Fibroblast of lung (primary cell): ENCODE measurements around the gene ZNF146. TPM values are rescaled to one million over a fixed set of nuclear protein-coding genes. Genes with fewer than 3 reads are reported as not detected.

ENCODE experiments used
- DNase-seq, 2 donors: peaks; one replicate each; pipeline versions ENCODE4 v3.0.0 to v3.0.0-alpha.2; 2010; ENCODE audit warnings: low read depth in 2 of 2
- H2AFZ ChIP-seq: 2 replicates; pipeline ENCODE4 v1.5.1; 2012; ENCODE audit warnings: low read length, control low read depth, inconsistent platforms
- H3K27ac ChIP-seq: 2 replicates; pipeline ENCODE4 v1.5.1; 2011; ENCODE audit warnings: low read length, control low read depth; ENCODE audit not compliant: insufficient read depth
- H3K27me3 ChIP-seq: 2 replicates; pipeline ENCODE4 v1.5.1; 2011; ENCODE audit warnings: mild to moderate bottlenecking, low read length; ENCODE audit not compliant: control insufficient read depth, insufficient read depth
- H3K36me3 ChIP-seq: 2 replicates; pipeline ENCODE4 v1.5.1; 2011; ENCODE audit warnings: low read length; ENCODE audit not compliant: control insufficient read depth, insufficient read depth
- H3K4me1 ChIP-seq: 2 replicates; pipeline ENCODE4 v1.5.1; 2011; ENCODE audit warnings: low read length; ENCODE audit not compliant: control insufficient read depth, insufficient read depth; ENCODE audit errors: extremely low read depth
- H3K4me2 ChIP-seq: 2 replicates; pipeline ENCODE4 v1.5.1; 2011; ENCODE audit warnings: low read length, control low read depth; ENCODE audit not compliant: insufficient read depth; ENCODE audit errors: extremely low read depth
- H3K4me3 ChIP-seq, 4 experiments: fragments of 200-600 bp in 1 of 4; sonication (generic) in 1 of 4; replicated peaks in 1 of 4; 2 replicates each; pipeline ENCODE4 v1.5.1; 2011 to 2016; ENCODE audit warnings: low read length in 4 of 4, low read depth in 3 of 4, mild to moderate bottlenecking in 3 of 4, control low read depth in 2 of 4, inconsistent platforms in 1 of 4, mixed read lengths in 1 of 4; ENCODE audit not compliant: insufficient read depth in 1 of 4; ENCODE audit errors: control extremely low read depth in 1 of 4
- H3K79me2 ChIP-seq: 2 replicates; pipeline ENCODE4 v1.5.1; 2012; ENCODE audit warnings: mild to moderate bottlenecking, low read length, inconsistent platforms; ENCODE audit not compliant: control insufficient read depth, insufficient read depth
- H3K9ac ChIP-seq: 2 replicates; pipeline ENCODE4 v1.5.1; 2011; ENCODE audit warnings: mild to moderate bottlenecking, low read length, control low read depth; ENCODE audit not compliant: insufficient read depth
- H3K9me3 ChIP-seq: 2 replicates; pipeline ENCODE4 v1.5.1; 2012; ENCODE audit warnings: low read depth, low read length; ENCODE audit not compliant: control insufficient read depth, insufficient read depth
- H4K20me1 ChIP-seq: 2 replicates; pipeline ENCODE4 v1.5.1; 2011; ENCODE audit warnings: low read length; ENCODE audit not compliant: control insufficient read depth, insufficient read depth; ENCODE audit errors: extremely low read depth
- CTCF ChIP-seq, 2 donors: IDR thresholded peaks in 1 of 2; conservative IDR thresholded peaks in 1 of 2; 1 replicate in 1 of 2; 2 replicates in 1 of 2; pipeline ENCODE4 v1.5.1; 2011 to 2012; ENCODE audit warnings: low read length in 2 of 2, control low read depth in 1 of 2, inconsistent platforms in 1 of 2, low read depth in 1 of 2, mild to moderate bottlenecking in 1 of 2
- EZH2 ChIP-seq: IDR thresholded peaks from 2 replicates; pipeline ENCODE4 v1.5.1; 2012; ENCODE audit warnings: low read length, control low read depth, mild to moderate bottlenecking; ENCODE audit errors: missing control alignments
- polyA plus RNA-seq, 2 donors: library from polyadenylated mRNA; depleted of rRNA in 1 of 2; stranded (reverse) in 1 of 2; unstranded in 1 of 2; fragments of >200 nt; gene quantifications; 2 replicates each; pipeline ENCODE4 v1.2.1, GENCODE V29; 2011 to 2012; ENCODE audit warnings: missing spikeins in 1 of 2
- total RNA-seq: library from RNA; depleted of rRNA; stranded (reverse); fragments of >200 nt; gene quantifications from 2 replicates; pipeline ENCODE4 v1.2.1, GENCODE V29; 2014

The ZNF146 gene
- total and polyA plus RNA-seq, 2 donors (not counting 1 experiment from before 2014, with no cell fraction given): 87.5 to 92.5 TPM

GRCh38 chr19:36236304-36236945 lies 21.5 kb downstream of the ZNF146 start:
- H4K20me1 ChIP-seq: no peaks in the 10 kb centered on the region
- no peak for DNase-seq
- H3K4me1 ChIP-seq: no peaks in the 10 kb centered on the region
- peaks cover 13% of the 10 kb centered on the region for H3K36me3 ChIP-seq
- H3K4me3 ChIP-seq: no peak overlapping the region
- H3K9ac ChIP-seq: no peak overlapping the region
- H3K27ac ChIP-seq: no peak overlapping the region
- no peak overlapping the region for H2AFZ ChIP-seq
- H3K27me3 ChIP-seq: no peaks in the 10 kb centered on the region
- H3K9me3 ChIP-seq: peaks cover 3% of the 10 kb centered on the region
- TF ChIP-seq CTCF (conservative IDR thresholded peaks at IDR 0.05 in 1 of 2, IDR thresholded peaks at IDR 0.05 in 1 of 2; ENCODE audit: low read depth in 1 of 2, low read length in 2 of 2) (no peak), EZH2 (no peak)
- peaks cover 1% of the 10 kb centered on the region for H3K79me2 ChIP-seq
- H3K4me2 ChIP-seq: no peak overlapping the region

DNA sequence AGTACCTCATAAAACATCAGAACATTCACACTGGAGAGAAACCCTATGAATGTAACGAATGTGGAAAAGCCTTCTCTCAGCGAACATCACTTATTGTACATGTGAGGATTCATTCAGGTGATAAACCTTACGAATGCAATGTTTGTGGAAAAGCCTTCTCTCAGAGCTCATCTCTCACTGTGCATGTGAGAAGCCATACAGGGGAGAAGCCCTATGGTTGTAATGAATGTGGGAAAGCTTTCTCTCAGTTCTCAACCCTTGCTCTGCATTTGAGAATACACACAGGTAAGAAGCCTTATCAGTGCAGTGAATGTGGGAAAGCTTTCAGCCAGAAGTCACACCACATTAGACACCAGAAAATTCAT lies 22.0 kb downstream of the ZNF146 start:
- H3K9ac ChIP-seq: no peak overlapping the region
- TF ChIP-seq CTCF (conservative IDR thresholded peaks at IDR 0.05 in 1 of 2, IDR thresholded peaks at IDR 0.05 in 1 of 2; ENCODE audit: low read depth in 1 of 2, low read length in 2 of 2) (no peak), EZH2 (no peak)
- no peak overlapping the region for H3K4me2 ChIP-seq
- H3K79me2 ChIP-seq: peaks cover 1% of the 10 kb centered on the region
- peaks cover 11% of the 10 kb centered on the region for H3K36me3 ChIP-seq
- H3K4me3 ChIP-seq: no peak overlapping the region
- H3K4me1 ChIP-seq: no peaks in the 10 kb centered on the region
- H3K9me3 ChIP-seq: peaks cover 3% of the 10 kb centered on the region
- no peaks in the 10 kb centered on the region for H3K27me3 ChIP-seq
- H4K20me1 ChIP-seq: no peaks in the 10 kb centered on the region
- no peak for DNase-seq
- no peak overlapping the region for H2AFZ ChIP-seq
- H3K27ac ChIP-seq: no peak overlapping the region

DNA sequence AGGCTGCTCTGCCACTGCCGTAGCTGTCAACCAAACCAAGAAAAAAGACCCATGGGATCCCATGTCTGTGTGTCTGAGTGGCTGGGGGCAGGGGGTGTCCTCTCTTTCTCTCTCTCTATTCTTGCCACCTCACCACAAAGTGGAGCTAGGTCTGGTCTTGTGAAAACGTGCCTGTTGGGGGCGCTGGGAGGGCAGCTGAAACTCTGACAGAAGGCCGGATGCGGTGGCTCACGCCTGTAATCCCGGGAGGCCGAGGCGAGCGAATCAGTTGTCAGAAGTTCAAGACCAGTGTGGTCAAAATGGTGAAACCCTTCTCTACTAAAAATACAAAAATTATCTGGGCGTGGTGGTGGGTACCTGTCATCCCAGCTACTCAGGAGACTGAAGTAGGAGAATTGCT lies 29.2 kb downstream of the ZNF146 start:
- peaks cover 2% of the 10 kb centered on the region for H3K36me3 ChIP-seq
- TF ChIP-seq CTCF (conservative IDR thresholded peaks at IDR 0.05 in 1 of 2, IDR thresholded peaks at IDR 0.05 in 1 of 2; ENCODE audit: low read depth in 1 of 2, low read length in 2 of 2) (no peak), EZH2 (no peak)

More for the DNA sequence above, 29.2 kb downstream of the ZNF146 start:
- Histone ChIP-seq H3K9me3 (no peaks in the 10 kb centered on the region), H3K4me2 (no peak overlapping the region), H3K9ac (no peak overlapping the region), H3K27me3 (no peaks in the 10 kb centered on the region), H2AFZ (no peak overlapping the region), H3K27ac (no peak overlapping the region), H3K4me3 (no peak overlapping the region), H4K20me1 (no peaks in the 10 kb centered on the region), H3K79me2 (no peaks in the 10 kb centered on the region), H3K4me1 (no peaks in the 10 kb centered on the region)
- no peak for DNase-seq
